GM19240 (cell line): ENCODE data around the gene BTAF1.
"Not testable (repeated sequence)": the region's sequence is repeated elsewhere in the genome, so short reads cannot be mapped to it uniquely, and the experiment has no call there.

Experiments
- DNase-seq: peaks from one replicate; pipeline ENCODE4 v3.0.0; 2011; ENCODE audit warnings: low spot score; ENCODE audit not compliant: insufficient read length

The BTAF1 gene

DNA sequence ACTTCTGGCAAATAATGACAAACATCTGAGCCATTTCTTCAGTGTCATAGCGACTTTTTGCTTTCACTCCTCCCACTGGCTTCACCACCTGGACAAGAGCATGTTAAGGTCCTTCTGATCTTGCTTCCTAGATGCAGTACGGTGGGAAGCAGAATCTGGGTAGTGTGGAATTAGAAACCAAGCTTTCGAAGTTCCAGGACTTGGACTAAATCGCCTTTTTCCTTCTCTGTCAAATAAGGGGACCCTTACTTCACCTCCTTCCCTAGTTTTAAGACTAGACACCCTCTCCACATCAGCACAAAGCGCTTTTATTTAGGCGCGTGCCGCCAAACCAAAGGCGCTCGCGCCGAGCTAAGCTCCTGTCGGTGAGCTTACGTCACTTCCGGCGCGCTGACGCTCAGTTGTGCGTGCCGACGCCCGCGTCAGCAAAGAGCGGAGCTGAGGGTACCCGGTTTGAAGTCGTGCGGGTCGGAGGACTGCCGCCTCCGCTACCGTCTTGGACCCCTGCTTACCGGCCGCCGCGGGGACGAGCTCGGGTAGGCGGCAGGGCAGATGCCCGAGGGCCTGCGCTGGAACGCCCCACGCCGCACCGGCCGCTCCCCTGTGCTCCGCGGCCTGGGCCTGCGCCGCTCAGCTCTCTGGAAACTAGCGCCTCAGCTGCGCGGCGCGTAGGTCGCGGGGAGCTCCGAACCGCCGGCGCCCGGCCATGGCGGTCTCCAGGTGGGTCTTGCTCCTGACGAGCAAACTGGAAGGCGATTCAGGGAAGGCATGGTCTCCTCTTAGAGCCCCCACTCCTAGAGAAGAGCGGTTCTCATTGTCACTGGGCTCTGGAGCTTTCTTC is at the start of gene BTAF1:
BTAF1 (plus strand) TSS at position 400 of the 841 bp plus-strand sequence; CDS start at position 707, 307 bp downstream.
- DNase-seq = peak; percentile 58

DNA sequence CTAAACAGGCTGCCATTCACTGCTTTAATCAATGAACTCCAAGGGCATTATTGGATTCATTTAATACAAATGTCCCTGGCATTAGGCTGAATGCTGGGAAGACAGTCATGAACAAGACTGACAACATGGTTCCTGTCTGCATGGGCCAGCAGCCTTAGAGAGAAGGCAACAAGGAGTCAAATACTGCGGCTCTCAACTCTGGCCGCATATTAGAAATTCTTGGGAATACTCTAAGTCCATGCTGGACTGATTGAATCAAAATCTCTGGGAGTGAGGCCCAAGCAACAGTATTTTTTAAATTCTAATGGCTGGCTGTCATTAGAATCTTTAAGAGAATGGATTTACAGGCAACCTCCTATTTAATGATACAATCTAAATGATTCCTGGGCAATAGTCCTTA is 48.4 kb upstream of the BTAF1 start:
- no peak for DNase-seq

DNA sequence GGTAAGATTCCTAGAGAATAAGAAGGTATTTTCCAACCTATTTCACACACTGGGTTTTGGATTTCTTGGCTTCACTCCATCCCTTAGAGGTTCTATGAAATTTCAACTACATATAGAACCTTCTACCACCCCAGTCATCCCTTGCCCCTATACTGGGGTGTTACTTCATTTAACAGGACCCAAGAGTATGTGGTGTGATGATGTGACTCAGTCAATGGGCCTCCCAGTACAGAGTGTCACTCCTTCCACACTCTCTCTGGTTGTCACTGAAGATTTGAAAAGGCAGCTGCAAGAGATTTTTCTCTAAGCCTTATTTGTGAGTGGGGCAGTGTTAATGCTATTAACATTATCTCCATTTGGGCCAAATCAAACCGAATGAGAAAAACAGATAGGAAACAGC is 47.8 kb upstream of the BTAF1 start:
- no peak for DNase-seq

DNA sequence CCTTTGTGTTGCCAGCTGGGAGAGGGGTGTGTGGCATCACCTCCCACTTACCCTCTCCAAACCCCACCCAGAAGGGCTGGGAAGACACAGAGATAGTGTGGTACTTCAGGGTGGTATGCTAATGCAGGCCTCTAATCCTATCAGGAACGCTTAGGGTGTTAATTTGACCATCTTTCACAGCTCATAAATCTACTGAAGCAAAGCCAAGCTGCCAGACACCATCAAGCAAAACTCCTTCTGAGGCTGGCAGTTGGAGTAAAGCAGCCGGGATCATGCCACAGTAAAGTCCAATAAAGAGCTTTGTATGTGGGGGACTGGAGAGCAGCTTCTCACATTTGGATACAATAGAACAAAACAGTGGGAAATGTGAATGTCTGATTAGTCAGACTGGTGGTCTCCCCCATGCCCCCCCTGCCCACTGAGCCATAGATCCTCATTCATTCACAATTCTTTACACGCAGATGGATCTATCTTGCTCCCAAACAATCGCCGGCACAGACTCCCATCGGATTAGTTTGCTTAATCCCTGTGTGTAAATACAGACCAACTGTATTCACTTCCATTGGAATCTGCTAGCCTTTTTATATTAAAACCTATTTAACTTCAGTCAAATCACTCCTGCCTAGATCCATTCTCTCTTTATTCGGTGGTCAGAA is 43.9 kb upstream of the BTAF1 start:
- DNase-seq = no peak

DNA sequence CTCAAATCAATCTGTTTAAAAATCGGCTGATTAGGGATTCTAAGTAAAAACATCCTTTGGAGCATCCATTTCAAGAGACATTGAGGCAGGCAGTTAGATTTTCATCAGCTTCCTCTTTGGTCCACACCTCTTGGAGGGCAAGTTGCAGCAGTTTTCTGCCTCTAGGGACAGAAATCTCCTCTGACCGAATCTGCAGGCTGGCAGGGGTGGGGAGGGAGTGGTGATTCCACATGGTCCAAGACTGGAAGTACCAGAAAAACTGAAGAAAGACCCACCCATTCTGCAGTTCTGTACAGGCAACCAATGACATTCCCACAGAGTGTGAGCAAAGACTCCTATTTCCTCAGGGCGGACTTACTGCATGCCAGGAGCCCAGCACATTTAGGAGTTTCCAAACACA is 43.3 kb upstream of the BTAF1 start:
- DNase-seq = no peak

DNA sequence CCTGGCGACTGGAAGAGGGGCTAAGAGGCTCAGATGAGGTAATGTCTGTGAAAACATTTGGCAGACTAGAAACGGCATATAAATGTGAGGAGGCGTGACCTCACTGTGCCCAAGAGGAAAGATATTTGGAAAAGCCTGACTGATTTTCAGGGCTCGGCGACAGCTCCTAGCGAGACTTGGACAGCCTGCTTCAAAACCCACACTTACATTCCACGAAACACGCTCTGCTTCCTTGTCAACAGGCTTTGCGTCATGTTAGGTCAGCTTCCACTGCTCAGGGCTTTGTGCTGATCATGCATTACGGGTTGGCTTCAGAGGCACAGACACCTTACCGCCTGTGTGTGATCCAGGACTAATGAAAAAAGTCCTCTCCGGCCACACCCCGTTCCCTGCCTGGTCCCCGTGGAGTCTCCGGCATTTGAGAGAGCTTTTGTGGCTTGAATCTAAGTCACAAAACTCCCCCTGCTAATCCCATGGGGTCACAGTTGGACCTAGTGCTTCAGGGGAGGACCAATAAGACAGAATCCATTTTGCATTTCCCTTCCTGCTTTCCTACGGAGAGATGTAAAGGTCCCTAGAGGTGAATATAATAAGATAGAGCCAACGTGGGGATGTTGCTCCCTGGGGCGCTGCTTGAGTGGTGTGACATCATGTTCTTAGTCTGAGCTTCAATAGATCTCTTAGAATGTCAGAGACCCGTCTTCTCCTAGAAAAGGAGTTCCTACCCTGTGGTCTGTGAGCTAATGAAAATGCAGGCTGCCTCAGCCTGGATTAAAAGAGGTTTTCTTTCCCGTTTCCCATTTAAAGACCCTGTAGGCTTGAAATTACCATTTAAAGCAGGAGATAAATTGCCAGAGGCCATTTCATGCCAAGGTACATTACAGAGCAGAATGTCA is 39.8 kb upstream of the BTAF1 start:
- no peak for DNase-seq

DNA sequence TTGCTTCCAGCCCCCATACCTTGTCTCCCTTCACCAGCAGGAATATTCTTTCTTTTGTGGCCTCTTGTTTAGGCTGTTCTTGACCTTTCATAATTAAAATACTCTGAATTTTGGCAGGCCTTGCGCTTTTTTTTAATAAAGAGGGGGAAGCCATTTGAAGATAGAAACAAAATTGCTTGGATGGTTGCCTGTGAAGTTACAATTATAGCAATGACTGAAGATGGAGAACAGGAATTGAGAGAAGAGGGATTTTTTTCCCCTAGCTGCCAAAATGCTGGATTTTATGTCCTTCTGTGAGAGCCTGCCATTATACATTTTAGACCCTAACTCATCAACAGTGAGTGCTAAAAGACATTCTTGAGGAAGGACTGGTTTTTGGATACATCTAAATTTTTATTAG is 39.0 kb upstream of the BTAF1 start:
- DNase-seq = no peak

DNA sequence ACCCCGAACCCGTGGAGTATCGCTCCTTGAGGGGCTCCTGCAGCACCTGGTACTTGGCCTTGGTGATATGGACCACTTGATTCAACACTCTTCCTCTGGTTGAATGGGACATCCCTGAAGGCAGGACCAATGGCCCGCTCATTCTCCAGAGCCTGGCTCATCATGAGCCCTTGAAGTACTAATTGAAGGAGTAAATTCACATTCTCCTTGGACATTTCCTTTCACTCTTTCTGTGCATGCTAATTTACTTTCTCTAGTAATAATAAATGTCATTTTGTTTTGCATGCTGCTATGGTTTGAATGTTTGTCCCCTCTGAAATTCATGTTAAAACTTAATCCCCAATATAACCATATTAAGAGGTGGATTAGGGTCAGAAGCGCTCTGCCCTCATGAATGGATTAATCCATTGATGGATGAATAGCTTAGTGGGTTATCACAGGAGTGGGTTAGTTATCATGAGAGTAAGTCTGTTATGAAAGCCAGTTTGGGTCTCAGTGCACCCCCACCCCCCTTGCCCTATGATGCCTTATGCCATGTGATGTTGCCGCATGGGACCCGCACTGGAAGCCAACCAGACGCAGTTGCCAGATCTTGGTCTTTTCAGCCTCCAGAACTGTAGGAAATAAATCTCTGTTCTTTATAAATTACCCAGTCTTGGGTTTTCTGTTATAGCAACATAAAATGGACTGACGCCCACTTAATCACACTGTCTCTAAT is 38.0 kb upstream of the BTAF1 start:
- DNase-seq = no peak

DNA sequence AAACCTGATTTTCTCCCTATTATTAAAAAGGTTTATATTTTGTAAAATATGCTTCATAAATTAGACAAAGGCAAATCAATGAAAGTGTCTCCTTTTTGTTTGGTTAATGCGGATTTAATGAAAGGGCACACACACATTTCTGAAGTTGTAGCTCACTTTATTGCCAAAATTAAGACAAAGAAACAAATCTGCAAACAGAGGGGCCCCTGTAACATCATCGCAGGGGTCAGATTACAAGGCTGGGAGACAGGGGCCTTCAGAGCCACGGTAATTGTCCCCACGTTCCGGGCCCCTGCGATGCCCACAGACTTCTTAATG is 36.7 kb upstream of the BTAF1 start:
- DNase-seq = no peak

DNA sequence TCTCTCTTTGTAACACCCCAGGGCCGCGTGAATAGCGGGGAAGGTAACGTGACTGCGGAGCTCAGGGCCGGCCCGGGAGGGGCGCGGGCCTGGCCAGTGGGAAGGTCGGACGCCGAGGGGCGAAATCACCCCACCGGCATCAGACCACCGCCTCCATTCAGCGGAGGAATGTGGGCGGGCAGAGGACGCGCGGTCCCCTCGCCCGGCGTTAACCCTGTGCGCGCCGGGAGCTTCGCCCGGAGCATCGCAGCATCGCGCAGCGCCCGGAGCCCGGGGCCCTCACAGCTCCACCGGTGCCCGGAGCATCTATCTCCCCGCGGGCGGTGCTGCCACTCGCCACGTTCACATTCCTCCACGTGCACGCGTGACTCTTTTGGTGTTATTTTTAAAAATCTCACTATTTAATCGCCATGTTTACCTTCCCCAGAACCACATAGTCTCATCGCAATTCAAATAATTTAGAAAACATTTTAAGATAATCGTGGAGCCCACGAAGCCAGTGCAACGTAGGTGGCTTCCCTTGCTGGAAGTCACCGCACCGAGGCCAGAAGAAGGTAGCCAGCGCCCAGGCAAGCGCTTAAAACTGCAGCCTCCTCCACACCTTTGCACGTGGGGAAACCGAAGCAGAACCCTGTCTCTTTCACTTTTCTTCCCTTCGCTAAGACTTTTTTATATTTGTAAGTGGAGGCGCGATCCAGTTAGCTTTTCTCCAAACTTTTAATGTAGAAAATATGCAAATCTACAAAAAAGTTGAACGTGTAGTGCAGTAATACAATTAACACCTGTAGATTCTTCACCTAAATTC is 36.1 kb upstream of the BTAF1 start:
- no peak for DNase-seq

DNA sequence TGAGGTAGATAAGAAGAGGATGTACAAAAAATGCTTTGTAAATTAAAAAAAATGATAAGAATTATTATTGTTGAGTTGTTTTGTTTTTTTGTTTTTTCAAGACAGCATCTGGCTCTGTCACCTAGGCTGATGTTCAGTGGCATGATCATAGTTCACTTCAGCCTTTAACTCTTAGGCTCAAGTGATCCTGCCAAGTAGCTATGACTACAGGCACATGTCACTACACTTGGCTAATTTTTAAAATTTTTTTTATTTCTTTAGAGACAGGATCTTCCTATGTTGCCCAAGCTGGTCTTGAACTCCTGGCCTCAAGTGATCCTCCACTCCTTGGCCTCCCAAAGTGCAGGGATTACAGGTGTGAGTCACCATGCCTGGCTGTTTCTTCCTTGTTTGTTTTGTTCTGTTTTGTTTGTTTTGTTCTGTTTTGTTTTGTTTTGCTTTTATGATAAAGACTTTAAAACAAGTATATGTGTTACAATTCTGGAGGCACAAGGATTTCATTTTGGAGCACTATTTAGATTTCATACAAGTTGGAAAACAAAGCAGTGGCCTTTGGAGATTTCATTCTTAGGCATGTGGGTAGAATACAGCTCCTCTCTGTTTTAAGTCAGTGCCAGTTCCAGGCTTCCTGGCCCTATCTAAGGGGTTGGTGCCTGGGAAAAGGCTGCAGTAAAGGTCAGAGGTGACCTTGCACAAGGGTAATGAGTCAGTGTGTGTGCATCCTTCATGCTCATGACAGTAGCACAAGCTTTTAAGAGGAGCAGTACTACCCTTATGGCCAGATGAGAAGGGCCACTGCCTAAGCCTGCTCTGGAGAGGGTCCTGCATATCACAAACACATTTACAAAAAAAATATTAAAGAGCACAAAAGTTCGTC is 32.2 kb upstream of the BTAF1 start:
- DNase-seq = no peak

DNA sequence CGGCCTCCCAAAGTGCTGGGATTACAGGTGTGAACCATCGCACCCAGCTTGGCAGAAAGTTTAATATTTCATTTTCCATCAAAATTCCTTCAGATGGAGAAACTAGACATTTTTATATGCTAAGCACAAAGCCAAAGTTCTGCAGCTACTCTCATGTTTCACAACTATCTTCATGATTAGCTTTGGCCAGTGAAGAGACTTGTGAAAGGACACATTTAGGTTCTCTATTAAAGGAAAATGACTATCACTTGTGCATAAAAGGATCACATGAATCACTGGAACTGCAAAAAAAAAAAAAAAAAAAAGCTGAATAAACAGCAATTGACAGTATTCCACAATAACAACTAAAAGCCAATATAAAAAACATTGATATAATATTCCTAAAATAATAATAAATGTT is 30.5 kb upstream of the BTAF1 start:
- DNase-seq = no peak

DNA sequence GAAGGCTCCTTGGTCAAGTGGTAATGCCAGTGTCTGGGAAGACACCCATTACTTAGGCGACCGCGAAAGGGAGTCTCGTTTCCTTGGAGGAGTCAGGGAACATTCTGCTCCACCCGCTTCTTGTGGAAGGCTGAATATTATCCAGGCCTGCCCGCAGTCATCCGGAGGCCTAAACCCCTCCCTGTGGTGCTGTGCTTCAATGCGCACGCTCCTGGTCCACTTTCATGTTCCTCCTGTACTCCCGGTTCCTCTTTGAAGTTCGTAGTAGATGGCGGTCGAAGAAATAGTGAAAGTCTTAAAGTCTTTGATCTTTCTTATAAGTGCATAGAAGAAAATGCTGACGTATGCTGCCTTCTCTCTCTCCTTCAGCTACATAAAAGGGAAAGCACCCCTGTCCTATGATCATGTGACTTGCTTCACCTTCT is 29.3 kb upstream of the BTAF1 start:
- not testable (repeated sequence) for DNase-seq

DNA sequence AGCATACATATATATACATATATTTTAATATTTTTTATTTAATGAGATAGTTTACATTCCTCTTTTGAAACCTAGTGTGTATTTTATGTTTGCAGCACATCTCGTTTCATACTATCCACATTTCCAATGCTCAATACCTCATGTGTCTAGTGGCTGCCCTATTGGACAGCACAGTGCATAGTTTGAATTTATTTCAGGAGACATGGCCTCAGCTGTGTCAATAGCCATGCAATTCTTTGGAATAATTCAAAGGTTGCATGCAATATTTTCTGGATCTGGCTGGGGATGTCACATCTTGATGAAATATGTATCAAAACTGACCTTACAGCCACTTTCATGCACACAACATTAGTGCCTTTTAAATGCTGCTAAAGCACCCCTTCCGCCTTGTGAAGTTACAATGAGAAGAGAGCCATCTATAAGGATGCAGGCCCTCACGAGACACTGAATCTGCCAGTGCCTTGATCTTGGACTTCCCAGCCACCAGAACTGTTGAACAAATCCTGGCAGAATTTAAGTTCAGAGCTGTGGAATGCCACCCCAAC is 27.3 kb upstream of the BTAF1 start:
- no peak for DNase-seq

DNA sequence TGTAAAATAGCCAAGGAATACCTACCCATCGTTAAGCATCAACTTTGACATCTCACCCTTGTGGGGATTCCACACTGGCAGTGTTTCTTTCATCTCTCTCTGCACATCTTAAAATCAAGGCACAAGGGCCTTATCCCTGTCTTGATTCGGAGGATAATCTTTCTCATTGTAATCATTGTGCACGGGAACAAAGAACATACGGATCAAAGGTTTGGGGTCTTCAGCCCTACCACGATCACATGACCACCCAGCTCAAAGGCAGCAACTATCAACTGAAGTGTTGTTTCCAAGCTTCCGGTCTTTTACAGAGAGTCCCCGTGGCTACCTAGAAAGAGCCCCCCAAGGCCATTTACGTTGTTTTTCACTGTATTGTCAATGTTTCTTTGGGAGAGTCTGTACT is 26.1 kb upstream of the BTAF1 start:
- no peak for DNase-seq

DNA sequence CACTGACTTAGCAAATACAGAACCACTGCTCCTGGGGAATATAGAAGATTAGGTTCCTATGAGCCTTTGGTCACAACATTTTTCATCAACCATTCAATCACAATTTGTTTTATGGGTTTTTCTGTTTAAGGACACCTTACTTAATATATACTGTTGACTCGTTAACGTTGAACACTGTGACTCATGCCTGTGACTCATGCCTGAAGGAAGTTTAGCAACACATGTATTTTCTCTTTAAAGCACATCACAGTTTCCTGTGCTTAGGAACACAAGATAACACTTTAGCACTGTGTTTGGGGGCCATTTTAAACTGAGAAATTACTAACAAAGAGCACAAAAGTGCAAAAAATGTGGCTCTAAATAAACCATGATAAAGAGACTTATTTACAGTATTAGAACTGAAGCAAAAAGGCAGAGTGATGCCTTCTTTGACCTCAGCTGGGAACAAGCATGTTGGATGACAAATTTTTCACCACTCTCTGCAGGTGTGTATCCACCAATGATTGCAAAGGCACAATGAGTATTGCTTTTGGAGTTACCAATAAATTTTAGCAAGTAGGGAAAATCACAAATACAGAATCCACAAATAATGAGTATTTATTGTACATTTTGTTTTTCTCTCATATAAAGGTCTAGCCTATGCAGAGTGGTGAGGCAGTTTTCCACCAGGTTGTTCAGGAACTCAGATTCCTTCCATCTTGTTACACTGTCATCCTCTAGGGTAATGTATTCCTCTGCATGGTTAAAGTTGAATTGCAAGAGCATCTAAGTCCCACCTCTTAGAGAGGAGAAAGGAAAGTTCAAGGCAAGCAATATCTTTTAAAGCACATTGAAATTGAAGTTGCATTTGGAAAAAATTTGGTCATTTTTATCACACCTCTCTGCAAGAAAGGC is 21.5 kb upstream of the BTAF1 start:
- DNase-seq = no peak

DNA sequence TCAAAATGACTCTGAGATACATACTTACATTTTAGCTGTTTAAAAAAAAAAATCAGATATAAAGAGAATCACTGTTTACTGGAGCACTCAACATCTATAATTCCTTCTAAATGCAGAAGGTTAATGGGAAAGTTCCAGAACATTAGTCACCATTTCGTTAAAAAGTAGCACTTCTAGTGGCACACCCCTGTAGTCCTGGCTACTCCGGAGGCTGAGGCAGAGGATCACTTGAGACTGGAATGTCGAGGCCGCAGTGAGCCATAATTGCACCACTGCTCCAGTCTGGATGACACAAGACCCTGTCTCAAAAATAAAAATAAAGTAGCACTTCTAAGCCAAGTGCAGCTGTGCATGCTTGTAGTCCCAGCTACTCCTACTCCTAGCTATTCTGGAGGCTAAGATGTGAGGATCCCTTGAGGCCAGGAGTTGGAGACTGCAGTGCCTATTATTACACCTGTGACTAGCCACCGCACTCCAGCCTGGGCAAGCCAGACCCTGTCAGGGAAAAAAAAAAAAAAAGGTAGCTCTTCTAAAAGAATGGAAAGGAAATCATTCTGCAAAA is 16.5 kb upstream of the BTAF1 start:
- no peak for DNase-seq

DNA sequence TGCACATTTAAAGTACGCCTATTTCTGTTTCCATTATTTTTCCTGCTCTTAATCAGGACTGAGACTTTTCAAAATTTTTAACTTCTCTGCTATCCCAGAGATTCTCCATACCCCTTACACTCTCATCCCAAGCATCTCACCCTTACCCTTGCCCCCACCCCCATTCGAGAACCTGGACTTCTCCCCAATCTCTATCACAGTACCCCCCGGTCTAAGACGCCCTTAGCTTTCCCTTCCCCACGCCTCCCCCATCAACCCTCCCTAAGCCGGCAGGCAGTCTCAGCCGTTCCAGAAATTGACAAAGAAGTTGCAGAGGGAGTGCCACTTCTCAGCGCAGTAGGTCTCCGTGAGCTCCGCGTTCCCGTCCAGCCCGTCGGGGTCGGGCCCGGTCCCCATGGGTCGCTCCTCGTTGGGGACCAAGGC is 15.6 kb upstream of the BTAF1 start:
- no peak for DNase-seq
